ENCODE results near the gene RASSF4. TPM values are rescaled to one million over a fixed set of nuclear protein-coding genes. Genes with fewer than 3 reads are reported as not detected.
"Not testable (repeated sequence)": the region's sequence is repeated elsewhere in the genome, so short reads cannot be mapped to it uniquely, and the experiment has no call there.

Gene RASSF4
- total and polyA plus RNA-seq, 4 experiments from 2014 or later: 0.08 to 1.8 (median 0.92) TPM

DNA sequence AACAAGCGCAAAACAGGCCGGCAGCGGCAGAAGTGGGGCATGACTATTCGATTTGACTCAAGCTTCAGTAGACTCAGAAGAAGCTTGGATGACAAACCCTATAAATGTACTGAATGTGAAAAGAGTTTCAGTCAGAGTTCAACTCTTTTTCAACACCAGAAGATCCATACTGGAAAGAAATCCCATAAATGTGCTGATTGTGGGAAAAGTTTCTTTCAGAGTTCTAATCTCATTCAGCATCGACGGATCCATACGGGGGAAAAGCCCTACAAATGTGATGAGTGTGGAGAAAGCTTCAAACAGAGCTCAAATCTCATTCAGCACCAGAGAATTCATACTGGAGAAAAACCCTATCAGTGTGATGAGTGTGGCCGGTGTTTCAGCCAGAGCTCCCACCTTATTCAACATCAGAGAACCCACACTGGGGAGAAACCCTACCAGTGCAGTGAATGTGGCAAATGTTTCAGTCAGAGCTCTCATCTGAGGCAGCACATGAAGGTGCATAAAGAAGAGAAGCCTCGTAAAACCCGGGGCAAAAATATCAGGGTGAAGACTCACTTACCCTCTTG, 43.9 kb downstream of the RASSF4 start:
- Histone ChIP-seq H3K27me3 (ENCODE audit: insufficient read depth, low read length) (no peaks in the 10 kb centered on the region), H3K27ac (ENCODE audit: low read depth, low read length) (no peak overlapping the region), H3K4me3 (ENCODE audit: low read length in 2 of 2) (no peak overlapping the region), H3K36me3 (ENCODE audit: insufficient read depth, low read length) (no peaks in the 10 kb centered on the region), H3K4me1 (ENCODE audit: insufficient read depth, low read length) (peaks cover 14% of the 10 kb centered on the region), H3K9me3 (ENCODE audit: control insufficient read depth in 1 of 2, low read length in 2 of 2) (no peaks in the 10 kb centered on the region)
- ChIA-PET POLR2A (ENCODE audit: partially characterized antibody) (no interaction called here), CTCF (ENCODE audit: partially characterized antibody) (interaction anchor here (1.0 to 1.5 kb wide), 3 partner anchors 8 to 71 kb away, joined by 4 to 6 read pairs (median 4); partner anchors contain the start of gene DEPP1)
- Mint-ChIP-seq H3K27ac (peak overlapping the region in 1 of 7 donors; percentile 66), H3K36me3 (peaks cover 26 to 34% of the 10 kb centered on the region in 2 donors), H3K4me3 (no peak overlapping the region), H3K9me3 (peaks cover 0 to 12% (median 6%) of the 10 kb centered on the region in 8 donors), H3K27me3 (no peaks in the 10 kb centered on the region), H3K4me1 (peaks cover 19 to 40% (median 31%) of the 10 kb centered on the region in 4 donors)
- intact Hi-C loops (cut with micrococcal nuclease): loop anchor here (10.0 kb wide), 1 partner anchor 231 kb away; no protein-coding TSS in a partner anchor
- DNase-seq: no peak

DNA sequence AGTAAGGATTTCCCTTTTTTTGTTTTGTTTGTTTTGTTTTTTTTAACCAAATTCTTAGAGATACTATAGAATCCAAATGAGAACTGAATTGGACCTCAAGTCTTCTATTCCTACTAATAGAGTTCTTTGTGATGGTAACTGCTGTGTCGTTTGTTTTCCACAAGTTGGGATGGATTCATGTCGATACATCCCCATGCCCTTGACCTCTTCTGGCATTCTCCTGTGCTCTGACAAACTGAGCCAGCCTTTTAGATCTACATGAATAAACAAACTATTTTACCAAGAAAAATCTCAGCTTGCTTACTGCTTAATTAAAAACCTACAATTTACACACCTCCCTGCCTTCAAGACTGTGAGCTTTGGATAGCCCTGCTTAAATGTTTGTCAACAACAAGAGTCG, 45.1 kb downstream of the RASSF4 start:
- POLR2A ChIA-PET (ENCODE audit: partially characterized antibody): no interaction called here
- no peak for DNase-seq
- Histone ChIP-seq H3K27me3 (ENCODE audit: insufficient read depth, low read length) (no peaks in the 10 kb centered on the region), H3K4me3 (ENCODE audit: low read length in 2 of 2) (no peak overlapping the region), H3K9me3 (ENCODE audit: control insufficient read depth in 1 of 2, low read length in 2 of 2) (no peaks in the 10 kb centered on the region), H3K27ac (ENCODE audit: low read depth, low read length) (no peak overlapping the region), H3K36me3 (ENCODE audit: insufficient read depth, low read length) (no peaks in the 10 kb centered on the region), H3K4me1 (ENCODE audit: insufficient read depth, low read length) (peaks cover 14% of the 10 kb centered on the region)
- Mint-ChIP-seq H3K36me3 (peaks cover 26 to 34% of the 10 kb centered on the region in 2 donors), H3K27me3 (no peaks in the 10 kb centered on the region), H3K4me1 (peaks cover 19 to 40% (median 31%) of the 10 kb centered on the region in 4 donors), H3K4me3 (peak overlapping the region in 1 of 8 donors; percentile 13), H3K9me3 (peaks cover 0 to 12% (median 6%) of the 10 kb centered on the region in 8 donors), H3K27ac (no peak overlapping the region)
- intact Hi-C loops (cut with micrococcal nuclease): loop anchor here (10.0 kb wide), 1 partner anchor 230 kb away; no protein-coding TSS in a partner anchor
- CTCF ChIA-PET (ENCODE audit: partially characterized antibody): interaction anchor here (1.0 to 1.5 kb wide), 3 partner anchors 26 to 72 kb away, joined by 3 to 6 read pairs (median 4); partner anchors contain the start of gene DEPP1

DNA sequence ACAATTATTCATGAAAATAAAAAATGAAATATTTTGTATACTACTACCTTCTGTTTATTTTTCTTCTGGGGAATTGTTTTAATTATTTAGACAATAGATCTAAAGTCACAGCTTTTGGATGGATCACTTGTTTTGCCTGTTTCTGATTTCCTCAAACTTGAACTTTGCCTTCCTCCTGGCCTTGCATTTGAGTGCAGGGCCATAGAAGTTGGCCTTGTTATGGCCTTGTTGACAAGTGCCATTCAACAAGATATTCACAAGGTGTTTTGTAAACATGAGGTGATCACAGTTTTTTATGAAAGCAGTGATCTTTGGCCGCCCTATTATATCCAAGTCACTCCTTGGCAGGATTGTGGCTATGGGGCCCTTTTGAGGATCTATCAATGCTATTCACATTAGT, 45.7 kb downstream of the RASSF4 start:
- Histone ChIP-seq H3K27me3 (ENCODE audit: insufficient read depth, low read length) (no peaks in the 10 kb centered on the region), H3K9me3 (ENCODE audit: control insufficient read depth in 1 of 2, low read length in 2 of 2) (no peaks in the 10 kb centered on the region), H3K4me3 (ENCODE audit: low read length in 2 of 2) (no peak overlapping the region), H3K36me3 (ENCODE audit: insufficient read depth, low read length) (no peaks in the 10 kb centered on the region), H3K4me1 (ENCODE audit: insufficient read depth, low read length) (peaks cover 14% of the 10 kb centered on the region), H3K27ac (ENCODE audit: low read depth, low read length) (no peak overlapping the region)
- intact Hi-C loops (cut with micrococcal nuclease): loop anchor here (10.0 kb wide), 1 partner anchor 230 kb away; no protein-coding TSS in a partner anchor
- Mint-ChIP-seq H3K4me1 (peaks cover 13 to 36% (median 25%) of the 10 kb centered on the region in 4 donors), H3K27ac (no peak overlapping the region), H3K36me3 (peaks cover 26 to 34% of the 10 kb centered on the region in 2 donors), H3K9me3 (peaks cover 0 to 12% (median 6%) of the 10 kb centered on the region in 8 donors), H3K4me3 (no peak overlapping the region), H3K27me3 (no peaks in the 10 kb centered on the region)
- ChIA-PET CTCF (ENCODE audit: partially characterized antibody) (interaction anchor here (1.2 kb wide), 1 partner anchor 29 kb away, joined by 3 read pairs; no protein-coding TSS in a partner anchor), POLR2A (ENCODE audit: partially characterized antibody) (no interaction called here)
- DNase-seq: no peak

DNA sequence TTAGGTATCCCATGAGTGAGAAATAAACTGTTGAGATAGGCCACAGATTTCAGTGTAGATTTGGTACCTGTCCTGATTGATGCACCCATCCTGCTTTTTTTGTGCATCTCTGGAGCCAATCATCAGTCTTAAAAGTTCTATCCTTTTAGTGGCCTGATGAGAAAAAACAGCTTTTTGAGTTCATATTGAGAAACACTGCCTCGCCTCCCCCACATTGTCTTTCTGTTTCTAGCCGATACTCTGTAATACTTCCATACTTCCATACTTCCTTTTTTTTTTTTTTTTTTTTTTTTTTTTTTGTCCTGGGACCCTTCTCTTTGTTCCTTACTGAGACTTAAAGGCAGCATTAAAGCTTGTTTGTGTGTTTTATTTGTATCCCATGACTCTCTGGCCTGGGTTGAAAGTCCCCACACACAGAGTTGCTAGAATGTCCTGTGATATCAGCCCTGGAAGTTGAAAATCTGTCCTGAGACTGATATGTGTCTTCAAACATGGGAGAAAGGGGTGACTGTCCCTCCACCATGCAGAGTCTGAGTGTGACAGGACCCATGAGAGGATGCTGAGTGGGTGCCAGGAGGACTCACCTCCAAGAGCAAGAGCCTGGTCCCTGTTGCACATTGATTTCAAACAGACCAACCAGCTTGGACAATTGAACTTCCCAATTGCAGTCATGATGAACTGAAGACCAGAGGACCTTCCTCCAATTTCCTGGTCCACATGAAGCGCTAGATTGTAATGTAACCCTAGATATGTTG, 46.9 kb downstream of the RASSF4 start:
- Histone ChIP-seq H3K36me3 (ENCODE audit: insufficient read depth, low read length) (no peaks in the 10 kb centered on the region), H3K27me3 (ENCODE audit: insufficient read depth, low read length) (no peaks in the 10 kb centered on the region), H3K27ac (ENCODE audit: low read depth, low read length) (no peak overlapping the region), H3K4me1 (ENCODE audit: insufficient read depth, low read length) (peaks cover 14% of the 10 kb centered on the region), H3K4me3 (ENCODE audit: low read length in 2 of 2) (no peak overlapping the region), H3K9me3 (ENCODE audit: control insufficient read depth in 1 of 2, low read length in 2 of 2) (no peaks in the 10 kb centered on the region)
- POLR2A ChIA-PET (ENCODE audit: partially characterized antibody): no interaction called here
- Mint-ChIP-seq H3K27me3 (no peaks in the 10 kb centered on the region), H3K27ac (no peak overlapping the region), H3K4me3 (no peak overlapping the region), H3K9me3 (peaks cover 0 to 12% (median 6%) of the 10 kb centered on the region in 8 donors), H3K36me3 (peaks cover 24 to 34% of the 10 kb centered on the region in 2 donors), H3K4me1 (peaks cover 11 to 28% (median 20%) of the 10 kb centered on the region in 4 donors)
- DNase-seq: no peak
- intact Hi-C loops (cut with micrococcal nuclease): loop anchor here (10.0 kb wide), 1 partner anchor 228 kb away; no protein-coding TSS in a partner anchor
- CTCF ChIA-PET (ENCODE audit: partially characterized antibody): no interaction called here

DNA sequence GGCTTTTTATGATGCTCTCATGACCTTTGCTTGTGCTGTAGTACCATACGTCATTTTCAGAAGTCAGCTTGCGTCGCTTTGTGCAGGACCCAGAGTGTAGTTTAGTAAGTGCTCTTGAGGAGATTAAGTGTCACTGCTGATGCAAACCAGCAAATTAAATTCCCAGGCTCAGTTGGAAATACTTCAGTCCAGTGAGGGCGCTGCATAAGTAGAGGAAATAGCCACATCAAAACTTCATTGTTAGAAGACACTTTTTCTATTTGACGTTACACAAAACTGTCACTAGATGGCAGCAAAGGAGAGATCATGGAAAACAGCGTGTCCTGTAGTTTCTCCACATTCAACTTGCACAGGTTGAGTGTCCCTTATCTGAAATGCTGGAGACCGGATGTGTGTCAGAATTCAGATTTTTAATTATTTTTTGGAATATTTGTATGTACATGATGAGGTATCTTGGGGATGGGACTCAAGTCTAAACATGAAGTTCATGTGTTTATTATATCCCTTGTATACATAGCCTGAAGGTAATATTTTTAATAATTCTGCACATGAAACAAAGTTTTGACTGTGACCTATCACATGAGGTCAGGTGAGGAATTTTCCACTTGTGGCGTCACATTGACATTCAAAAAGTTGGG, 49.0 kb downstream of the RASSF4 start:
- CTCF ChIA-PET (ENCODE audit: partially characterized antibody): interaction anchor here (1.2 to 1.8 kb wide), 3 partner anchors 9 to 13 kb away, joined by 3 to 5 read pairs (median 4); no protein-coding TSS in a partner anchor
- peaks cover 0 to 8% (median 2%) of the 10 kb centered on the region in 8 donors for H3K9me3 Mint-ChIP-seq
- H3K4me1 Mint-ChIP-seq: peaks cover 2 to 6% (median 5%) of the 10 kb centered on the region in 4 donors
- Histone ChIP-seq H3K9me3 (ENCODE audit: control insufficient read depth in 1 of 2, low read length in 2 of 2) (no peaks in the 10 kb centered on the region), H3K36me3 (ENCODE audit: insufficient read depth, low read length) (no peaks in the 10 kb centered on the region), H3K27me3 (ENCODE audit: insufficient read depth, low read length) (no peaks in the 10 kb centered on the region), H3K27ac (ENCODE audit: low read depth, low read length) (no peak overlapping the region), H3K4me1 (ENCODE audit: insufficient read depth, low read length) (no peaks in the 10 kb centered on the region), H3K4me3 (ENCODE audit: low read length in 2 of 2) (no peak overlapping the region)
- POLR2A ChIA-PET (ENCODE audit: partially characterized antibody): no interaction called here
- peaks cover 0 to 3% of the 10 kb centered on the region in 2 donors for H3K27me3 Mint-ChIP-seq
- no peak overlapping the region for H3K27ac Mint-ChIP-seq
- DNase-seq: peak; percentile 43 to 66 (median 60)
- H3K36me3 Mint-ChIP-seq: peaks cover 15 to 22% of the 10 kb centered on the region in 2 donors
- intact Hi-C loops (cut with micrococcal nuclease): loop anchor here (10.0 kb wide), 1 partner anchor 226 kb away; no protein-coding TSS in a partner anchor
- H3K4me3 Mint-ChIP-seq: no peak overlapping the region

DNA sequence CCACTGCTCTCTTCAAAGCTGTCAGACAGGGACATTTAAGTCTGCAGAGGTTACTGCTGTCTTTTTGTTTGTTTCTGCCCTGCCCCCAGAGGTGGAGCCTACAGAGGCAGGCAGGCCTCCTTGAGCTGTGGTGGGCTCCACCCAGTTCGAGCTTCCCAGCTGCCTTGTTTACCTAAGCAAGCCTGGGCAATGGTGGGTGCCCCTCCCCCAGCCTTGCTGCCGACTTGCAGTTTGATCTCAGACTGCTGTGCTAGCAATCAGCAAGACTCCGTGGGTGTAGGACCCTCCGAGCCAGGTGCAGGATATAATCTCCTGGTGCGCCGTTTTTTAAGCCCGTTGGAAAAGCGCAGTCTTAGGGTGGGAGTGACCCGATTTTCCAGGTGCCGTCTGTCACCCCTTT, 55.0 kb downstream of the RASSF4 start:
- H3K4me1 Mint-ChIP-seq; H3K27me3 ChIP-seq (ENCODE audit: insufficient read depth, low read length); POLR2A ChIA-PET (ENCODE audit: partially characterized antibody); H3K27ac ChIP-seq (ENCODE audit: low read depth, low read length); H3K36me3 Mint-ChIP-seq; H3K9me3 ChIP-seq (ENCODE audit: control insufficient read depth in 1 of 2, low read length in 2 of 2); CTCF ChIA-PET (ENCODE audit: partially characterized antibody); intact Hi-C loops (cut with micrococcal nuclease); DNase-seq; H3K4me3 ChIP-seq (ENCODE audit: low read length in 2 of 2); H3K27me3 Mint-ChIP-seq; H3K4me3 Mint-ChIP-seq; H3K4me1 ChIP-seq (ENCODE audit: insufficient read depth, low read length); H3K9me3 Mint-ChIP-seq; H3K27ac Mint-ChIP-seq; H3K36me3 ChIP-seq (ENCODE audit: insufficient read depth, low read length): not testable (repeated sequence)

DNA sequence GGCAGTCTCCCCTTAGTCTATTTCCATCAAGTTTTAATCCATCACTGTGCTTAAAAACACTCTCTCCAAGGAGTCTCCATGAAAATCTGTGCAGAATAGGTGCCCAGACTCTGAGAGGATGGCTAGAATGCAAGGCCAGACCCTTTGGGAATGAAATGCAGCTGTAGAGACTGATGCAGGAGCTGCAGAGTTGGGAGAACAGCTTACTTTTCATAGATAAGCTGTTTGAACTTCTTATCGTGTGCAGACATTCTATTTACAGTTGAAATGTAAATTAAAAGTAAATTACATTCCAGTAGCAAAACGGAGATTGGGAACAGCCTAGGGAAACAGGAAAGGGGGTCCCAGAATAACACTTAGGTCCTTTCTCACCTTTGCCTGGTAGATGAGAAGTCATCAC, 56.0 kb downstream of the RASSF4 start:
- Mint-ChIP-seq H3K36me3 (peaks cover 0 to 4% of the 10 kb centered on the region in 2 donors), H3K27ac (no peak overlapping the region), H3K4me3 (no peak overlapping the region), H3K4me1 (no peaks in the 10 kb centered on the region), H3K27me3 (peaks cover 1 to 3% of the 10 kb centered on the region in 2 donors), H3K9me3 (peaks cover 0 to 2% (median 0%) of the 10 kb centered on the region in 8 donors)
- CTCF ChIA-PET (ENCODE audit: partially characterized antibody): no interaction called here
- no peaks in the 10 kb centered on the region for H3K4me1 ChIP-seq (ENCODE audit: insufficient read depth, low read length)
- no peaks in the 10 kb centered on the region for H3K36me3 ChIP-seq (ENCODE audit: insufficient read depth, low read length)
- H3K27me3 ChIP-seq (ENCODE audit: insufficient read depth, low read length): no peaks in the 10 kb centered on the region
- H3K4me3 ChIP-seq (ENCODE audit: low read length in 2 of 2): no peak overlapping the region
- POLR2A ChIA-PET (ENCODE audit: partially characterized antibody): no interaction called here
- intact Hi-C loops (cut with micrococcal nuclease): no loop called here
- H3K9me3 ChIP-seq (ENCODE audit: control insufficient read depth in 1 of 2, low read length in 2 of 2): no peaks in the 10 kb centered on the region
- no peak for DNase-seq
- H3K27ac ChIP-seq (ENCODE audit: low read depth, low read length): no peak overlapping the region

Measured in CD4-positive, alpha-beta memory T cell (primary cell).